Mesangial cell (primary cell): ENCODE data around the gene PRPF19. TPM values are rescaled to one million over a fixed set of nuclear protein-coding genes. Genes with fewer than 3 reads are reported as not detected.

Experiments
- total RNA-seq: library from RNA; depleted of rRNA; stranded (reverse); fragments of >200 nt; gene quantifications from 2 replicates; pipeline ENCODE4 v1.2.3, GENCODE V29; 2015

PRPF19 gene
- total RNA-seq, result 76.7 and 148 TPM in 2 replicates

GRCh38 chr11:60906132-60906972 lies at the start of gene PRPF19:
TSS of gene PRPF19 (minus strand) at chr11:60906585. CDS start at chr11:60906382, 203 bp downstream.

GRCh38 chr11:60951904-60952741 lies 45.7 kb upstream of the PRPF19 start, which contains the start of gene SLC15A3:
TSS of gene SLC15A3 (minus strand) at chr11:60952176. CDS start at chr11:60951551, 625 bp downstream.

GRCh38 chr11:60924110-60924905 lies 17.9 kb upstream of the PRPF19 start, which contains the start of gene TMEM132A:
TSS of gene TMEM132A (plus strand) at chr11:60924460. CDS start at chr11:60924634, 174 bp downstream.

GRCh38 chr11:60913793-60914632 lies 7.6 kb upstream of the PRPF19 start, which contains the start of gene TMEM109:
TSS of gene TMEM109 (plus strand) at chr11:60914158. CDS start at chr11:60919694, 5,536 bp downstream.

GRCh38 chr11:60866911-60867870 lies 39.2 kb downstream of the PRPF19 start, which contains the start of gene ZP1:
TSS of gene ZP1 (plus strand) at chr11:60867542. CDS start at chr11:60867562, 20 bp downstream.

GRCh38 chr11:60855726-60856633 lies 50.4 kb downstream of the PRPF19 start, which contains the start of gene PTGDR2:
TSS of gene PTGDR2 (minus strand) at chr11:60855950. CDS start at chr11:60853722, 2,228 bp downstream.

GRCh38 chr11:60841797-60842667 lies 64.4 kb downstream of the PRPF19 start, which contains the start of gene CCDC86:
TSS of gene CCDC86 (plus strand) at chr11:60842113. CDS start at chr11:60842125, 12 bp downstream.

Other genes with a start within 250 kb of the PRPF19 start
- not detected in 2 replicates for gene MS4A8, start 207.0 kb downstream of the PRPF19 start, total RNA-seq
- gene MS4A18, start 181.9 kb downstream of the PRPF19 start, total RNA-seq, result not detected in 2 replicates
- not detected in 2 replicates for gene MS4A15, start 149.7 kb downstream of the PRPF19 start, total RNA-seq
- gene MS4A10, start 121.3 kb downstream of the PRPF19 start, total RNA-seq, result not detected in 2 replicates
- gene CCDC86, start 64.5 kb downstream of the PRPF19 start, total RNA-seq, result 49.3 and 59.6 TPM in 2 replicates
- 0.16 and 0.38 TPM in 2 replicates for gene PTGDR2, start 50.6 kb downstream of the PRPF19 start, total RNA-seq
- gene ZP1, start 39.0 kb downstream of the PRPF19 start, total RNA-seq, result 0.16 and 2.8 TPM in 2 replicates
- 71.0 and 107 TPM in 2 replicates for gene TMEM109, start 7.6 kb upstream of the PRPF19 start, total RNA-seq
- gene TMEM132A, start 17.9 kb upstream of the PRPF19 start, total RNA-seq, result 136 and 142 TPM in 2 replicates
- 0.65 and 1.9 TPM in 2 replicates for gene SLC15A3, start 45.6 kb upstream of the PRPF19 start, total RNA-seq
- 0.25 and 0.33 TPM in 2 replicates for gene CD6, start 65.1 kb upstream of the PRPF19 start, total RNA-seq
- not detected in 2 replicates for gene CD5, start 195.9 kb upstream of the PRPF19 start, total RNA-seq